ENCODE results near the gene AUNIP.

- TF ChIP-seq MAX (IDR thresholded peaks at IDR 0.05; ENCODE audit: low read depth, low read length) (no peak; the same call in 1 of the 2 replicates), CTCF (IDR thresholded peaks at IDR 0.05; ENCODE audit: low read depth, low read length) (peak; percentile 36), MYC (IDR thresholded peaks at IDR 0.05; ENCODE audit: low read depth, low read length) (no peak)
Observed at GRCh38 chr1:25809929-25810328, 49.3 kb downstream of the AUNIP start.
